T-helper 1 cell treated with Interleukin-12 subunit alpha and Interleukin-12 subunit beta and Interleukin-4 antibody, amounts not matched to agents 30 μg/mL and 1 μg/mL, for 36 hours (primary cell): Measurements from ENCODE around the gene FBN1.

Experiments used
- H3K27ac Mint-ChIP-seq: one replicate; pipeline ENCODE4 v1.8.0; 2021; ENCODE audit warnings: mild to moderate bottlenecking, mixed read lengths
- H3K27me3 Mint-ChIP-seq: one replicate; pipeline ENCODE4 v1.8.0; 2021; ENCODE audit warnings: low read depth, mixed read lengths
- H3K36me3 Mint-ChIP-seq: one replicate; pipeline ENCODE4 v1.8.0; 2021; ENCODE audit warnings: low read depth, mixed read lengths
- H3K4me1 Mint-ChIP-seq: one replicate; pipeline ENCODE4 v1.8.0; 2021; ENCODE audit warnings: low read depth, mixed read lengths
- H3K4me3 Mint-ChIP-seq: one replicate; pipeline ENCODE4 v1.8.0; 2021; ENCODE audit warnings: mild to moderate bottlenecking, moderate library complexity, mixed read lengths
- H3K9me3 Mint-ChIP-seq: one replicate; pipeline ENCODE4 v1.8.0; 2021; ENCODE audit warnings: mixed read lengths

Gene FBN1

GRCh38 chr15:48493763-48494225 lies 151.7 kb downstream of the FBN1 start:
- Mint-ChIP-seq H3K27ac (no peak overlapping the region), H3K4me1 (no peaks in the 10 kb centered on the region), H3K36me3 (no peaks in the 10 kb centered on the region), H3K4me3 (no peak overlapping the region), H3K9me3 (no peaks in the 10 kb centered on the region), H3K27me3 (peaks cover 6% of the 10 kb centered on the region)

- no peak overlapping the region for H3K4me3 Mint-ChIP-seq
- H3K4me1 Mint-ChIP-seq, result no peaks in the 10 kb centered on the region
- H3K27me3 Mint-ChIP-seq, result peaks cover 6% of the 10 kb centered on the region
- no peaks in the 10 kb centered on the region for H3K36me3 Mint-ChIP-seq
- no peaks in the 10 kb centered on the region for H3K9me3 Mint-ChIP-seq
- no peak overlapping the region for H3K27ac Mint-ChIP-seq
Observed at GRCh38 chr15:48493084-48493762, 152.3 kb downstream of the FBN1 start.

DNA sequence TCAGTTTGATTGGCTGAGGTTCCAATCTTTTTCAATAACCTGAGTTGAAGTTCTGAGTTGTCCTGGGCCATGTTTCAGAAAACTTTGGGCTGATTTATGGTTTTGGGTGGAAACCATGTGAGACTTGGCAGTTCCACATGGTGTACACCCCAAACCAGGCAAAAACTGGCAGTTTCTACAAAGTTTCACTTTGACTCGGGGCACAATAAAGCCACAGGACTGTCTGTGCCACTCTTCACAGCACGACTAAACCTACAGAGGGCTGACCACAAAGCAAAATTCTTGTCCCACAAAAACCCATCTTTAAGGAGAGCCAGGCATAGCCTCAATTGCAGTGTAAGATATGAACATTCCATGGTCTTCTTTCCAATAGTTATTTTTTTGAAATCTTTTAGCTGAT lies 159.3 kb downstream of the FBN1 start:
- H3K4me1 Mint-ChIP-seq, result no peaks in the 10 kb centered on the region
- no peaks in the 10 kb centered on the region for H3K9me3 Mint-ChIP-seq
- no peak overlapping the region for H3K27ac Mint-ChIP-seq
- no peaks in the 10 kb centered on the region for H3K27me3 Mint-ChIP-seq
- H3K4me3 Mint-ChIP-seq, result no peak overlapping the region
- no peaks in the 10 kb centered on the region for H3K36me3 Mint-ChIP-seq

GRCh38 chr15:48481802-48482201 lies 163.7 kb downstream of the FBN1 start:
- H3K9me3 Mint-ChIP-seq, result no peaks in the 10 kb centered on the region
- H3K27me3 Mint-ChIP-seq, result no peaks in the 10 kb centered on the region
- no peaks in the 10 kb centered on the region for H3K4me1 Mint-ChIP-seq
- no peak overlapping the region for H3K27ac Mint-ChIP-seq
- no peak overlapping the region for H3K4me3 Mint-ChIP-seq
- H3K36me3 Mint-ChIP-seq, result no peaks in the 10 kb centered on the region

GRCh38 chr15:48479751-48480150 lies 165.8 kb downstream of the FBN1 start:
- no peak overlapping the region for H3K27ac Mint-ChIP-seq

DNA sequence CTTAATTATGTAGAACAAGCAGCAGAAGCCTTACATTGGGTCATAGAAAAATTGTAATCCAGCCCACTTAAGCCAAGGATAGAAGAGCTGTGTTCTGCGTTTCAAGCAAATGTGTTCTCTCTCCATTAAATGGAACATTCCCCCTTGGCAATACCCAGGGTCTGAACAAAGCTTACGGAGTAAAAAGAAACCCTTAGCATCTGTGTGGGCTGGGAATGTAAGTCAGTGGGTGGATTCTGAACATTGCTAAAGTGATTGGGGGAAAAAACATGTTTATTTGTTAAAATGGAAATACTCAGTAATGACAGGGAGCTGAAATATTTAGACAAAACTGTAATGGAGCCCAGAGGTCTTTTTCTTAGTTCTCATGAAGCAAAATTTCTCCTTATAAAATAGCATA lies 166.9 kb downstream of the FBN1 start:
- Mint-ChIP-seq H3K4me3 (no peak overlapping the region), H3K9me3 (no peaks in the 10 kb centered on the region), H3K36me3 (no peaks in the 10 kb centered on the region), H3K27me3 (no peaks in the 10 kb centered on the region), H3K27ac (no peak overlapping the region), H3K4me1 (no peaks in the 10 kb centered on the region)

More at GRCh38 chr15:48479751-48480150, 165.8 kb downstream of the FBN1 start:
- Mint-ChIP-seq H3K4me1 (no peaks in the 10 kb centered on the region), H3K27me3 (no peaks in the 10 kb centered on the region), H3K4me3 (no peak overlapping the region), H3K9me3 (no peaks in the 10 kb centered on the region), H3K36me3 (no peaks in the 10 kb centered on the region)

- no peak overlapping the region for H3K27ac Mint-ChIP-seq
- no peaks in the 10 kb centered on the region for H3K9me3 Mint-ChIP-seq
- no peaks in the 10 kb centered on the region for H3K36me3 Mint-ChIP-seq
- no peaks in the 10 kb centered on the region for H3K27me3 Mint-ChIP-seq
- H3K4me1 Mint-ChIP-seq, result no peaks in the 10 kb centered on the region
- no peak overlapping the region for H3K4me3 Mint-ChIP-seq
Observed at GRCh38 chr15:48477795-48478360, 167.6 kb downstream of the FBN1 start.

GRCh38 chr15:48475600-48476395 lies 169.7 kb downstream of the FBN1 start:
- no peaks in the 10 kb centered on the region for H3K9me3 Mint-ChIP-seq
- no peaks in the 10 kb centered on the region for H3K36me3 Mint-ChIP-seq
- H3K27ac Mint-ChIP-seq, result no peak overlapping the region
- H3K27me3 Mint-ChIP-seq, result no peaks in the 10 kb centered on the region
- no peak overlapping the region for H3K4me3 Mint-ChIP-seq
- H3K4me1 Mint-ChIP-seq, result no peaks in the 10 kb centered on the region

DNA sequence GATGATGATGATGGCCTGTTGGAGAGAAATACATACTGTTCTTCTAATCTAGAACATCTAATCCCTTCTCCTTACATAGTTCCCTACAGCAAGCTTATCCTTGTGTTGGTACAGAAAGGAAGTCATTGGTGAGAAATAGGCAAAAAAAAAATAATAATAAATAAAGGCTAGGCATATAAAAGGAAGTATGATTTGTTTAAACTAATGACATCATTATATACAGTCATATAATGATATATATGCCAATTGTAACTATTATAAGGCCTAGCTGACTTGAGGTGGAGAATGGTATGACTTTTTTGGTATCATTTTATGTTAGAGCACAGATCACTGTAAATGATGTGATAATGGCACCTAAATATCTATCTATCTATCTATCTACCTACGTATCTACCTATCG lies 171.8 kb downstream of the FBN1 start:
- H3K4me1 Mint-ChIP-seq, result no peaks in the 10 kb centered on the region
- H3K4me3 Mint-ChIP-seq, result no peak overlapping the region
- no peaks in the 10 kb centered on the region for H3K9me3 Mint-ChIP-seq
- no peaks in the 10 kb centered on the region for H3K36me3 Mint-ChIP-seq
- H3K27ac Mint-ChIP-seq, result no peak overlapping the region
- no peaks in the 10 kb centered on the region for H3K27me3 Mint-ChIP-seq

DNA sequence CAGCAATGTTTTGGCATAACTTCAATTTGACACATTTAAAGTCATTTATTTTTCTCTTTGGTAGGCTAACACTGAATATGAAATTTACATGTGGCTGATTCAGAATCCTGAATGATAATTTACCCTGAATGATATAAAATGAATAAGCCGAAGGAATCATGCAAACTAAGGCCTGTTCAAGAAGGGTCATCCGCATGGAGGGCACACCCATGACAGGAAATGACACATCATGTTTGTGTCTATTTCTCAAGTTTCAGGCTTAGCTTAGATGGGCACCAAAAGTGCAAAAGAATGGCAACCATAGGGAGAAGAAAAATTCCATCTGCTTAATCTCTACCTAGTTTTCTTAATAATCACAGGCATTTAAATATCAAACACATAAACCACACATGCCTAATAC lies 172.8 kb downstream of the FBN1 start:
- Mint-ChIP-seq H3K36me3 (no peaks in the 10 kb centered on the region), H3K27me3 (no peaks in the 10 kb centered on the region), H3K9me3 (no peaks in the 10 kb centered on the region), H3K27ac (no peak overlapping the region), H3K4me3 (no peak overlapping the region), H3K4me1 (no peaks in the 10 kb centered on the region)

- Mint-ChIP-seq H3K27ac (no peak overlapping the region), H3K9me3 (no peaks in the 10 kb centered on the region), H3K4me3 (no peak overlapping the region), H3K27me3 (no peaks in the 10 kb centered on the region), H3K4me1 (no peaks in the 10 kb centered on the region), H3K36me3 (no peaks in the 10 kb centered on the region)
Observed at GRCh38 chr15:48471073-48471472, 174.4 kb downstream of the FBN1 start.

DNA sequence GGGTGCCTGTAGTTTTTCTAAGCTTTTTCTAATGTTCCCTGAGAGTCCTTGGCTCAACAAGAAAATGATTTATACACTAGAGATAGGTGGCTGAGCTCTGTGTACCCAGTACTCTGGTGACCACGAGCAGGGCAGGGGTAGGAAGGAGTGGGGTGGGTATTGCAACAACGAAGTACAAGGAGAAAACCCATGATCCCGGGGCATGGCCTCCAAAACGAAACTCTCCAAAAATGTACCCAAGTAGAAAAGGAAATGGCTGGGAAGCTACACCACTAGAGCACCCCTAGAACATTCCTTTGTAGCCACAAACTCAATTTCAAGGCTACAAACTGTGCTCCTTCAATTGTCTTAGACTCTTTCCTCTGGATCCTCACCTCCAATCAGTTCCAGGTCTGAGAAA lies 175.4 kb downstream of the FBN1 start:
- Mint-ChIP-seq H3K9me3 (no peaks in the 10 kb centered on the region), H3K36me3 (no peaks in the 10 kb centered on the region), H3K27me3 (no peaks in the 10 kb centered on the region), H3K27ac (no peak overlapping the region), H3K4me3 (no peak overlapping the region), H3K4me1 (no peaks in the 10 kb centered on the region)

DNA sequence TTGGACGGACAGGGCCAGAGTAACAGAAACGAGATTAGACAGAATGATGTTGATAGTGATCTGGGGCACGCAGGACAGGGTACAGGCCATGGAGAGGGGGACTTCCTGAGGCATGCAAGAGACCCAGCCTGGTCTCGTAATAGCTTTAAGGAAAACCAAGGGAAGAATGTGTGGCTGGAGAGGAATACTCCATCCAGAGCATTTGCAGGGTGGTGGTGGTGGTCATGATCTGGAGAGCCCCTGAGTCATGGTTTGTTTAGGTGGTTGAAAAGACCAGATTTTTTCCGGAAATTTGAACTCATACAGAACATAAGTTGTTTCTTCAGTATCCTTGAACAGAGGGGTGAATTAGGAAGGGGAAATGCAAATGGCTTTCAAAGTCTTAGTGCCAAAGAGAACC lies 175.8 kb downstream of the FBN1 start:
- no peaks in the 10 kb centered on the region for H3K27me3 Mint-ChIP-seq
- H3K9me3 Mint-ChIP-seq, result no peaks in the 10 kb centered on the region
- H3K4me3 Mint-ChIP-seq, result no peak overlapping the region
- H3K36me3 Mint-ChIP-seq, result no peaks in the 10 kb centered on the region
- H3K4me1 Mint-ChIP-seq, result no peaks in the 10 kb centered on the region
- H3K27ac Mint-ChIP-seq, result no peak overlapping the region

DNA sequence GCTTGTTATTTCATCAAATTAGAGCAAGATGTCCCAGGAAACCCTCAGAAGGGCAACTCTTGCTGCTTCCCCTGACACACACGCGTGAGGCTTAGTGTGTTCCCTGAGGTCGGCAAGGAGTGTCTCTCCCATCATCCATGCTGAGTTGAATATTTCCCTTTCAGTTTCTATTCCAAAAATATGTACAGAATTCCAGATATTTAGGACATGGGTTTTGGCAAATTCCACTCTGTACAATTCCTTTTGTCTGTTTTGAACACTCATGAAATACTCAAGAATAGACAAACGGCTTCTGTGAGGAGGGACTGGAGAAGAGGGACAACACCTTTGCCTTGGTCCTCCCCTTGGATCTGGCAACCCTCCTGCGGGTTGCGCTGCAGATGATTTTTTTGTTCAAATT lies 176.2 kb downstream of the FBN1 start:
- Mint-ChIP-seq H3K9me3 (no peaks in the 10 kb centered on the region), H3K4me3 (no peak overlapping the region), H3K27ac (no peak overlapping the region), H3K27me3 (no peaks in the 10 kb centered on the region), H3K4me1 (no peaks in the 10 kb centered on the region), H3K36me3 (no peaks in the 10 kb centered on the region)

- H3K9me3 Mint-ChIP-seq, result no peaks in the 10 kb centered on the region
- H3K27me3 Mint-ChIP-seq, result no peaks in the 10 kb centered on the region
- H3K36me3 Mint-ChIP-seq, result no peaks in the 10 kb centered on the region
- no peak overlapping the region for H3K27ac Mint-ChIP-seq
- H3K4me3 Mint-ChIP-seq, result no peak overlapping the region
- no peaks in the 10 kb centered on the region for H3K4me1 Mint-ChIP-seq
Observed at GRCh38 chr15:48467801-48468200, 177.7 kb downstream of the FBN1 start.
